ENCODE data around the gene CYP1B1.

The CYP1B1 gene

GRCh38 chr2:38075507-38076151 is at the start of gene CYP1B1:
TSS of gene CYP1B1 (minus strand) at chr2:38076151. CDS start at chr2:38075388, 763 bp downstream.
- peak within 1 kb of the TSS; percentile 56 for H3K4me3 ChIP-seq (ENCODE audit: low read depth, low read length)
- no peak for TF ChIP-seq CTCF (IDR thresholded peaks at IDR 0.05; ENCODE audit: low read depth, low read length)

- TF ChIP-seq CTCF (IDR thresholded peaks at IDR 0.05; ENCODE audit: low read depth, low read length), result no peak
- H3K4me3 ChIP-seq (ENCODE audit: low read depth, low read length), result no peak overlapping the region
Observed at GRCh38 chr2:38125007-38125406, 49.1 kb upstream of the CYP1B1 start.

- H3K4me3 ChIP-seq (ENCODE audit: low read depth, low read length), result no peak overlapping the region
- no peak for TF ChIP-seq CTCF (IDR thresholded peaks at IDR 0.05; ENCODE audit: low read depth, low read length)
Observed at GRCh38 chr2:38123911-38124310, 48.0 kb upstream of the CYP1B1 start.

GRCh38 chr2:38122344-38122743 is 46.4 kb upstream of the CYP1B1 start:
- TF ChIP-seq CTCF (IDR thresholded peaks at IDR 0.05; ENCODE audit: low read depth, low read length), result no peak
- H3K4me3 ChIP-seq (ENCODE audit: low read depth, low read length), result no peak overlapping the region

- no peak for TF ChIP-seq CTCF (IDR thresholded peaks at IDR 0.05; ENCODE audit: low read depth, low read length)
- no peak overlapping the region for H3K4me3 ChIP-seq (ENCODE audit: low read depth, low read length)
Observed at GRCh38 chr2:38121481-38121880, 45.5 kb upstream of the CYP1B1 start.

- TF ChIP-seq CTCF (IDR thresholded peaks at IDR 0.05; ENCODE audit: low read depth, low read length), result no peak
- H3K4me3 ChIP-seq (ENCODE audit: low read depth, low read length), result no peak overlapping the region
Observed at GRCh38 chr2:38120829-38121228, 44.9 kb upstream of the CYP1B1 start.

GRCh38 chr2:38120264-38120592 is 44.3 kb upstream of the CYP1B1 start:
- H3K4me3 ChIP-seq (ENCODE audit: low read depth, low read length), result no peak overlapping the region
- TF ChIP-seq CTCF (IDR thresholded peaks at IDR 0.05; ENCODE audit: low read depth, low read length), result no peak

Data from WI38 (cell line).